Peyer's patch (tissue), 4 donors: ENCODE data around the gene TIMM10B.

Source experiments
- POLR2A ChIP-seq, 2 donors: fragments of 450-650 bp; IDR thresholded peaks; one replicate each; pipeline ENCODE4 v1.5.1; 2017; ENCODE audit warnings: antibody characterized with exemption in 2 of 2, mild to moderate bottlenecking in 2 of 2, moderate library complexity in 2 of 2
- TF ChIP-seq, protein P1 (sequence below), 6 experiments: fragments of 450-650 bp in 4 of 6; fragments of 200-600 bp in 2 of 6; sonication (generic) in 1 of 6; IDR thresholded peaks; one replicate each; pipeline ENCODE4 v1.5.1; 2017 to 2019; ENCODE audit warnings: antibody characterized with exemption in 6 of 6, mild to moderate bottlenecking in 3 of 6, moderate library complexity in 1 of 6

- TF ChIP-seq, protein P1, sequence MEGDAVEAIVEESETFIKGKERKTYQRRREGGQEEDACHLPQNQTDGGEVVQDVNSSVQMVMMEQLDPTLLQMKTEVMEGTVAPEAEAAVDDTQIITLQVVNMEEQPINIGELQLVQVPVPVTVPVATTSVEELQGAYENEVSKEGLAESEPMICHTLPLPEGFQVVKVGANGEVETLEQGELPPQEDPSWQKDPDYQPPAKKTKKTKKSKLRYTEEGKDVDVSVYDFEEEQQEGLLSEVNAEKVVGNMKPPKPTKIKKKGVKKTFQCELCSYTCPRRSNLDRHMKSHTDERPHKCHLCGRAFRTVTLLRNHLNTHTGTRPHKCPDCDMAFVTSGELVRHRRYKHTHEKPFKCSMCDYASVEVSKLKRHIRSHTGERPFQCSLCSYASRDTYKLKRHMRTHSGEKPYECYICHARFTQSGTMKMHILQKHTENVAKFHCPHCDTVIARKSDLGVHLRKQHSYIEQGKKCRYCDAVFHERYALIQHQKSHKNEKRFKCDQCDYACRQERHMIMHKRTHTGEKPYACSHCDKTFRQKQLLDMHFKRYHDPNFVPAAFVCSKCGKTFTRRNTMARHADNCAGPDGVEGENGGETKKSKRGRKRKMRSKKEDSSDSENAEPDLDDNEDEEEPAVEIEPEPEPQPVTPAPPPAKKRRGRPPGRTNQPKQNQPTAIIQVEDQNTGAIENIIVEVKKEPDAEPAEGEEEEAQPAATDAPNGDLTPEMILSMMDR (IDR thresholded peaks at IDR 0.05) = no peak
- TF ChIP-seq POLR2A (IDR thresholded peaks at IDR 0.05) = no peak
These were observed 6.9 kb upstream of the TIMM10B start for GRCh38 chr11:6474413-6474792.
